ENCODE data around the gene FBXO36. TPM values are rescaled to one million over a fixed set of nuclear protein-coding genes. Genes with fewer than 3 reads are reported as not detected.

Gene FBXO36
- total and polyA plus RNA-seq, 2 of the 13 experiments (the other 11 are each of a cell fraction or from before 2014, with no cell fraction given) = 2.8 TPM

GRCh38 chr2:230016844-230017243 lies 94.5 kb downstream of the FBXO36 start (continued):
- TF ChIP-seq ZHX2 (IDR thresholded peaks at IDR 0.05; ENCODE audit: low read depth) (no peak), ZHX2 (CRISPR knock-in tag; IDR thresholded peaks at IDR 0.05; ENCODE audit: borderline replicate concordance) (no peak), THAP11 (CRISPR knock-in tag; IDR thresholded peaks at IDR 0.05) (0 out of 2 replicates have a peak, but pooled peaks have one; percentile 12), FOXP4 (CRISPR knock-in tag; IDR thresholded peaks at IDR 0.05) (no peak), TBL1XR1 (IDR thresholded peaks at IDR 0.05; ENCODE audit: borderline replicate concordance, low read length, partially characterized antibody) (no peak), SOX5 (CRISPR knock-in tag; IDR thresholded peaks at IDR 0.05; ENCODE audit: borderline replicate concordance) (peak; percentile 57), SOX13 (IDR thresholded peaks at IDR 0.05) (no peak), SOX13 (CRISPR knock-in tag; conservative IDR thresholded peaks at IDR 0.05 in 1 of 2, IDR thresholded peaks at IDR 0.05 in 1 of 2) (peak in 1 of 2 experiments; percentile 68; a peak in 1 of 4 replicates), KAT8 (CRISPR knock-in tag; IDR thresholded peaks at IDR 0.05) (no peak), ZNF563 (CRISPR knock-in tag; IDR thresholded peaks at IDR 0.05) (no peak), HBP1 (CRISPR knock-in tag; IDR thresholded peaks at IDR 0.05; ENCODE audit: low read depth) (no peak), ZNF672 (CRISPR knock-in tag; IDR thresholded peaks at IDR 0.05) (no peak), ZNF3 (CRISPR knock-in tag; IDR thresholded peaks at IDR 0.05) (no peak), ZMYM2 (CRISPR knock-in tag; IDR thresholded peaks at IDR 0.05) (peak; percentile 73), FOXK2 (IDR thresholded peaks at IDR 0.05) (no peak), FOXK1 (CRISPR knock-in tag; IDR thresholded peaks at IDR 0.05; ENCODE audit: borderline replicate concordance, low read depth) (no peak), TEAD3 (CRISPR knock-in tag; optimal IDR thresholded peaks at IDR 0.05; ENCODE audit: borderline replicate concordance) (peak; percentile 98)
- TF ChIP-seq, protein P1, sequence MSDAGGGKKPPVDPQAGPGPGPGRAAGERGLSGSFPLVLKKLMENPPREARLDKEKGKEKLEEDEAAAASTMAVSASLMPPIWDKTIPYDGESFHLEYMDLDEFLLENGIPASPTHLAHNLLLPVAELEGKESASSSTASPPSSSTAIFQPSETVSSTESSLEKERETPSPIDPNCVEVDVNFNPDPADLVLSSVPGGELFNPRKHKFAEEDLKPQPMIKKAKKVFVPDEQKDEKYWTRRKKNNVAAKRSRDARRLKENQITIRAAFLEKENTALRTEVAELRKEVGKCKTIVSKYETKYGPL (CRISPR knock-in tag; IDR thresholded peaks at IDR 0.05) = no peak
- TF ChIP-seq, protein P2, sequence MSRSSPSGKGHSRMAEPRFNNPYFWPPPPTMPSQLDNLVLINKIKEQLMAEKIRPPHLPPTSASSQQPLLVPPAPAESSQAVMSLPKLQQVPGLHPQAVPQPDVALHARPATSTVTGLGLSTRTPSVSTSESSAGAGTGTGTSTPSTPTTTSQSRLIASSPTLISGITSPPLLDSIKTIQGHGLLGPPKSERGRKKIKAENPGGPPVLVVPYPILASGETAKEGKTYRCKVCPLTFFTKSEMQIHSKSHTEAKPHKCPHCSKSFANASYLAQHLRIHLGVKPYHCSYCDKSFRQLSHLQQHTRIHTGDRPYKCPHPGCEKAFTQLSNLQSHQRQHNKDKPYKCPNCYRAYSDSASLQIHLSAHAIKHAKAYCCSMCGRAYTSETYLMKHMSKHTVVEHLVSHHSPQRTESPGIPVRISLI (CRISPR knock-in tag; IDR thresholded peaks at IDR 0.05; ENCODE audit: borderline replicate concordance) = peak; percentile 84; the same call in 1 of the 2 replicates

All from HepG2 (cell line).